Ascending aorta (tissue), 2 donors: ENCODE results near the gene HRK. TPM values are rescaled to one million over a fixed set of nuclear protein-coding genes. Genes with fewer than 3 reads are reported as not detected.

ENCODE experiments used
- DNase-seq, 2 donors: peaks; one replicate each; pipeline ENCODE4 v3.0.0-alpha.2; 2019; ENCODE audit warnings: low spot score in 2 of 2
- H3K27ac ChIP-seq, 2 donors: fragments of 200-600 bp; sonication (generic); one replicate each; pipeline ENCODE4 v1.5.1; 2016 to 2017; ENCODE audit warnings: mild to moderate bottlenecking in 1 of 2
- H3K27me3 ChIP-seq: fragments of 200-600 bp; sonication (generic); one replicate; pipeline ENCODE4 v1.5.1; 2017
- H3K36me3 ChIP-seq, 2 donors: fragments of 200-600 bp; sonication (generic); one replicate each; pipeline ENCODE4 v1.5.1; 2016
- H3K4me1 ChIP-seq, 2 donors: fragments of 200-600 bp; sonication (generic); one replicate each; pipeline ENCODE4 v1.5.1; 2016 to 2017; ENCODE audit warnings: mild to moderate bottlenecking in 1 of 2
- H3K4me3 ChIP-seq, 2 donors: fragments of 200-600 bp; sonication (generic); one replicate each; pipeline ENCODE4 v1.5.1; 2016 to 2017; ENCODE audit warnings: mild to moderate bottlenecking in 1 of 2
- H3K9me3 ChIP-seq, 2 donors: fragments of 200-600 bp; sonication (generic); one replicate each; pipeline ENCODE4 v1.5.1; 2016
- intact Hi-C: fragments of 100-400 bp; cut with DNase I; formaldehyde crosslinking; loops from one replicate; pipeline ENCODE4 v1.15.1; 2023
- total RNA-seq: library from RNA; depleted of rRNA; stranded (reverse); fragments of >200 nt; gene quantifications from one replicate; pipeline ENCODE4 v1.1.0, GENCODE V29; 2016
- TF ChIP-seq, protein P1 (sequence below), 3 experiments: fragments of 200-600 bp in 2 of 3; fragments of 450-650 bp in 1 of 3; sonication (generic) in 2 of 3; IDR thresholded peaks; one replicate each; pipeline ENCODE4 v1.5.1; 2016 to 2019; ENCODE audit warnings: antibody characterized with exemption in 3 of 3, mild to moderate bottlenecking in 1 of 3, moderate library complexity in 1 of 3

Gene HRK
- total RNA-seq, 1 donor from 2014 or later, result not detected

DNA sequence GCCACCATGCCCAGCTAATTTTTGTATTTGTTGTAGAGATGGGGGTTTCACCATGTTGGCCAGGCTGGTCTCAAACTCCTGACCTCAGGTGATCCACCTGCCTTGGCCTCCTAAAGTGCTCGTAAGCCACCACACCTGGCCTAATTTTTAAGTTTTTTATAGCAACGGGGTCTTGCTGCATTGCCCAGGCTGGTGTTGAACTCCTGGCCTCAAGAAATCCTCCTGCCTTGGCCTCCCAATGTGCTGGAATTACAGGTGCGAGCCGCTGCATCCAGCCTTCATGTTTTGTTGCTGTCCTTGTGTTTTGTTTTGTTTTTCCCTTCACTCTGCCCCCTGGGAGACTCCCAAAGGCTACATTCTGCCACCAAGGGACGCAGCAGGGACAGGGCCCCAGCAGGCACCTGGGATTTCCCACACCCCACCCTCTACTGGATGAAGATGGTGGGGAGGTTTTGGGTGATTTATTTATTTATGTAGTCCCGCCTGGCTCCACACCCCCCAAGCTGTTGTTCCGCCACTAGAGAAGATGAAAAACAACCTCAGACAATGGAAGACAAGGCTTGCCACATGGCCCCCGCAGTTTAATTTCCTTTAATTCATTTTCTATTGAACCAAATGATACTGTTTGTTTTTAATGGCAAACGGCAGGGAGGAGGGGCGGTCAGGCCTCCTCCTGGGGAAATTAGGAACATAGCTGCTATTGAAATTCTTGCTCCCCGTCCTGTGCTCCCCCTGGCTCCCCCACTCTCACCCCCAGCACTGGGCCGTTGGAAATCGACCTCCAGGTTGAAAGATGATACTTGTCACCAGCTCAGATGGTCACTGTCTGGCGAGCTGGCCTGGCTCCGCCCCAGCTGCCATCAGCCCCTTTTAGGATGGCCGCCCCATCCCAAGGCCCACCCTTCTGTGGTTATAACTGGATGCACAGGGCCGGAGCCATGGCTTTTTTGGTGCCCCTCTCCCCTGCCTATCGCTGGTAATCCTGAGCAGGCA lies 72.8 kb downstream of the HRK start:
- no peak for DNase-seq
- no peaks in the 10 kb centered on the region for H3K27me3 ChIP-seq
- H3K36me3 ChIP-seq, result no peaks in the 10 kb centered on the region
- H3K4me1 ChIP-seq, result no peaks in the 10 kb centered on the region
- intact Hi-C loops, result no loop called here
- H3K4me3 ChIP-seq, result no peak overlapping the region
- TF ChIP-seq, protein P1, sequence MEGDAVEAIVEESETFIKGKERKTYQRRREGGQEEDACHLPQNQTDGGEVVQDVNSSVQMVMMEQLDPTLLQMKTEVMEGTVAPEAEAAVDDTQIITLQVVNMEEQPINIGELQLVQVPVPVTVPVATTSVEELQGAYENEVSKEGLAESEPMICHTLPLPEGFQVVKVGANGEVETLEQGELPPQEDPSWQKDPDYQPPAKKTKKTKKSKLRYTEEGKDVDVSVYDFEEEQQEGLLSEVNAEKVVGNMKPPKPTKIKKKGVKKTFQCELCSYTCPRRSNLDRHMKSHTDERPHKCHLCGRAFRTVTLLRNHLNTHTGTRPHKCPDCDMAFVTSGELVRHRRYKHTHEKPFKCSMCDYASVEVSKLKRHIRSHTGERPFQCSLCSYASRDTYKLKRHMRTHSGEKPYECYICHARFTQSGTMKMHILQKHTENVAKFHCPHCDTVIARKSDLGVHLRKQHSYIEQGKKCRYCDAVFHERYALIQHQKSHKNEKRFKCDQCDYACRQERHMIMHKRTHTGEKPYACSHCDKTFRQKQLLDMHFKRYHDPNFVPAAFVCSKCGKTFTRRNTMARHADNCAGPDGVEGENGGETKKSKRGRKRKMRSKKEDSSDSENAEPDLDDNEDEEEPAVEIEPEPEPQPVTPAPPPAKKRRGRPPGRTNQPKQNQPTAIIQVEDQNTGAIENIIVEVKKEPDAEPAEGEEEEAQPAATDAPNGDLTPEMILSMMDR (IDR thresholded peaks at IDR 0.05), result no peak
- H3K9me3 ChIP-seq, result no peaks in the 10 kb centered on the region
- H3K27ac ChIP-seq, result no peak overlapping the region

DNA sequence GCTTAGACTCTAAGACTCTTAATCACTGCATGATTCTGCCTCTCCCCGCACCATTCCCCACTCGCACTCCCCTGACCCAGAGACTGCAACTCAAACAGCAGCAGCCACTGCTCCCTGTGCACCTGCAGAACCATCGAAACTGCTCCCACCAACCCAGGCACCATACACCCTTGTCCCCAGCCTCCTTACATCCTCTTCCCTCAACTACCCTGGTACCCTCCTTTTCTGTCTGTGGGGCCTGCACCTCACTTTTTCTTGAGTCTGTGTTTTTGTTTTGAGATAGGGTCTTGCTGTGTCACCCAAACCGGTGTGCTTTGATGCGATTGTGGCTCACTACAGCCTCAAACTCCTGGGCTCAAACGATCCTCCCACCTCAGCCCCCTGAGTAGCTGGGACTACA lies 73.7 kb downstream of the HRK start:
- no peaks in the 10 kb centered on the region for H3K4me1 ChIP-seq
- H3K27me3 ChIP-seq, result no peaks in the 10 kb centered on the region
- intact Hi-C loops, result no loop called here
- H3K4me3 ChIP-seq, result no peak overlapping the region
- H3K36me3 ChIP-seq, result no peaks in the 10 kb centered on the region
- TF ChIP-seq, protein P1 (IDR thresholded peaks at IDR 0.05), result no peak
- no peak for DNase-seq
- no peak overlapping the region for H3K27ac ChIP-seq
- H3K9me3 ChIP-seq, result no peaks in the 10 kb centered on the region

DNA sequence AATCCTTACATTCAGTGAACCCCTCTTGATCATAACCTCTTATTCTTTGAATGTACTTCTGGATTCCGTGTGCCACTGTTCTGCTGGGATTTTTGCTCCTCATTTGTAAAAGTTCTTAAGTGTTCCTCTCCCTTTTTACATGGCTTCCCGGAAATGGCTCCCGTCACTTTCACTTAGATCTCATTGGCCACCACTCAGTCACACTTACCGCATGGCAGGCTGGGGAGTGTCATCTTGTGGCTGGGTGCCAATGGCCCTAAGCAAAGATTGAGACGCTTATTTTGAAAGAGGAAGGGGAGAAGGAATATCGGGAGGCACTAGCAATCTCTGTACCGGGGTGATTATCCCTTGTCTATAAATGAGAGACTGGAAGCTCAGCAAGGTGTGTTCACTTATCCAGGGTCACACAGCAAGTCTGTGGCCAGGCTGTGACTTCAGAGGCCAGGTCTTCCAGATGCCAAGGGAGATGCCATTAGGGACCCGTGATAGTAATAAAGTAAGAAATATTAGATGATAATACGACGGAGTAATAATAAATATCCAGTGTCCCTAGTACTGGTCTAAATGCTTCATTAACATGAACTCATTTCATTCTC lies 74.3 kb downstream of the HRK start:
- no peak for DNase-seq
- H3K4me3 ChIP-seq, result no peak overlapping the region
- intact Hi-C loops, result no loop called here
- H3K9me3 ChIP-seq, result no peaks in the 10 kb centered on the region
- H3K4me1 ChIP-seq, result no peaks in the 10 kb centered on the region
- H3K27me3 ChIP-seq, result no peaks in the 10 kb centered on the region
- TF ChIP-seq, protein P1 (IDR thresholded peaks at IDR 0.05), result no peak
- no peaks in the 10 kb centered on the region for H3K36me3 ChIP-seq
- H3K27ac ChIP-seq, result no peak overlapping the region

Other genes with a start within 250 kb of the HRK start
- gene SPRING1, start 143.4 kb downstream of the HRK start, total RNA-seq, result 16.0 TPM
- gene RNFT2, start 143.1 kb downstream of the HRK start, total RNA-seq, result 0.21 TPM
- 3.3 TPM for gene FBXW8, start 29.5 kb upstream of the HRK start, total RNA-seq
- 20.8 TPM for gene TESC, start 218.0 kb upstream of the HRK start, total RNA-seq